CD14-positive monocyte (primary cell): ENCODE results near the gene A2M. TPM values are rescaled to one million over a fixed set of nuclear protein-coding genes. Genes with fewer than 3 reads are reported as not detected.

Experiments used
- DNase-seq, 3 donors: peaks; one replicate each; pipeline ENCODE4 v3.0.0-alpha.2; 2011 to 2022
- H2AFZ ChIP-seq: 2 replicates; pipeline ENCODE4 v1.6.0; 2012; ENCODE audit warnings: mild to moderate bottlenecking, low read depth, low read length, inconsistent platforms; ENCODE audit not compliant: insufficient read depth, poor library complexity, severe bottlenecking
- H3K27ac ChIP-seq, 2 donors: 1 replicate in 1 of 2; 2 replicates in 1 of 2; pipeline ENCODE4 v1.5.1; 2012 to 2013; ENCODE audit warnings: low read length in 2 of 2, control low read depth in 1 of 2, inconsistent platforms in 1 of 2, low read depth in 1 of 2, mild to moderate bottlenecking in 1 of 2
- H3K27me3 ChIP-seq, 2 donors: one replicate each; pipeline versions ENCODE4 v1.6.0 to v1.6.1; 2011 to 2013; ENCODE audit warnings: low read length in 2 of 2; ENCODE audit not compliant: control insufficient read depth in 2 of 2, insufficient read depth in 2 of 2
- H3K36me3 ChIP-seq, 2 donors: replicated peaks in 1 of 2; 1 replicate in 1 of 2; 2 replicates in 1 of 2; pipeline versions ENCODE4 v1.5.1 to v1.6.1; 2012 to 2013; ENCODE audit warnings: low read length in 2 of 2, control low read depth in 1 of 2, inconsistent platforms in 1 of 2, mild to moderate bottlenecking in 1 of 2; ENCODE audit not compliant: insufficient read depth in 2 of 2, control insufficient read depth in 1 of 2
- H3K4me1 ChIP-seq, 2 donors: 1 replicate in 1 of 2; 2 replicates in 1 of 2; pipeline versions ENCODE4 v1.5.1 to v1.6.1; 2012 to 2013; ENCODE audit warnings: low read length in 2 of 2, control low read depth in 1 of 2, inconsistent platforms in 1 of 2, mild to moderate bottlenecking in 1 of 2, moderate library complexity in 1 of 2; ENCODE audit not compliant: insufficient read depth in 2 of 2, control insufficient read depth in 1 of 2
- H3K4me2 ChIP-seq: replicated peaks from 2 replicates; pipeline ENCODE3; 2012; ENCODE audit warnings: low read length, moderate library complexity, mild to moderate bottlenecking; ENCODE audit not compliant: poor library complexity, severe bottlenecking; ENCODE audit errors: extremely low read depth
- H3K4me3 ChIP-seq, 3 experiments: fragments of 200-600 bp in 1 of 3; sonication (generic) in 1 of 3; replicated peaks in 1 of 3; 1 replicate in 2 of 3; 2 replicates in 1 of 3; pipeline ENCODE4 v1.5.1; 2011 to 2013; ENCODE audit warnings: low read length in 3 of 3, mild to moderate bottlenecking in 3 of 3, control low read depth in 2 of 3, low read depth in 2 of 3, inconsistent platforms in 1 of 3, moderate library complexity in 1 of 3
- H3K79me2 ChIP-seq: 2 replicates; pipeline ENCODE4 v1.6.0; 2012; ENCODE audit warnings: mild to moderate bottlenecking, control low read depth, inconsistent platforms, low read length, moderate library complexity; ENCODE audit not compliant: insufficient read depth
- H3K9ac ChIP-seq: 2 replicates; pipeline ENCODE4 v1.6.0; 2017; ENCODE audit warnings: low read length, mild to moderate bottlenecking; ENCODE audit not compliant: insufficient read depth, poor library complexity, severe bottlenecking
- H3K9me3 ChIP-seq, 2 donors: replicated peaks in 1 of 2; 1 replicate in 1 of 2; 2 replicates in 1 of 2; pipeline versions ENCODE4 v1.5.1 to v1.6.1; 2012 to 2013; ENCODE audit warnings: low read length in 2 of 2, control low read depth in 1 of 2; ENCODE audit not compliant: control insufficient read depth in 1 of 2, insufficient read depth in 1 of 2
- H4K20me1 ChIP-seq: 2 replicates; pipeline ENCODE4 v1.6.0; 2012; ENCODE audit warnings: mild to moderate bottlenecking, low read length, control low read depth, moderate library complexity; ENCODE audit not compliant: insufficient read depth
- H3K27ac Mint-ChIP-seq, 7 donors: one replicate each; pipeline ENCODE4 v1.8.0; 2020; ENCODE audit warnings: mild to moderate bottlenecking in 7 of 7, mixed read lengths in 7 of 7, moderate library complexity in 6 of 7, inconsistent platforms in 2 of 7
- H3K27me3 Mint-ChIP-seq, 3 donors: one replicate each; pipeline ENCODE4 v1.8.0; 2021 to 2022; ENCODE audit warnings: low read depth in 3 of 3, mild to moderate bottlenecking in 3 of 3, mixed read lengths in 3 of 3, moderate library complexity in 3 of 3, inconsistent platforms in 1 of 3
- H3K36me3 Mint-ChIP-seq, 2 donors: one replicate each; pipeline ENCODE4 v1.8.0; 2020; ENCODE audit warnings: mixed read lengths in 2 of 2, inconsistent platforms in 1 of 2, mild to moderate bottlenecking in 1 of 2
- H3K4me1 Mint-ChIP-seq: one replicate; pipeline ENCODE4 v1.8.0; 2020; ENCODE audit warnings: mild to moderate bottlenecking, mixed read lengths
- H3K4me3 Mint-ChIP-seq, 2 donors: one replicate each; pipeline ENCODE4 v1.8.0; 2020; ENCODE audit warnings: mild to moderate bottlenecking in 2 of 2, mixed read lengths in 2 of 2, moderate library complexity in 1 of 2
- H3K9me3 Mint-ChIP-seq, 7 donors: one replicate each; pipeline ENCODE4 v1.8.0; 2020 to 2022; ENCODE audit warnings: mixed read lengths in 7 of 7, mild to moderate bottlenecking in 6 of 7, moderate library complexity in 6 of 7, inconsistent platforms in 2 of 7
- WGBS: methylation state at CpG from one replicate; pipeline ENCODE4 v1.1.5; 2013; ENCODE audit warnings: missing lambda C conversion rate; ENCODE audit not compliant: insufficient coverage; 5-methylcytosine and 5-hydroxymethylcytosine counted together
- intact Hi-C, 2 donors: fragments of 100-400 bp; cut with micrococcal nuclease; formaldehyde crosslinking; loops; one replicate each; pipeline versions ENCODE4 v1.15.0 to v1.15.1; 2023
- polyA plus RNA-seq, 3 donors: library from polyadenylated mRNA; depleted of rRNA in 1 of 3; unstranded in 2 of 3; stranded (reverse) in 1 of 3; fragments of 300-500 nt in 2 of 3; fragments of >200 nt in 1 of 3; fragmentation: Illumina TruSeq in 2 of 3; gene quantifications; 1 replicate in 2 of 3; 2 replicates in 1 of 3; pipeline ENCODE4 v1.2.3, GENCODE V29; 2012 to 2021
- TF ChIP-seq, protein P1 (sequence below): fragments of 200-600 bp; IDR thresholded peaks from one replicate; pipeline ENCODE4 v1.8.0; 2022; ENCODE audit warnings: antibody characterized with exemption, mild to moderate bottlenecking

A2M gene
- polyA plus RNA-seq, 3 donors: 0.12 to 1.2 TPM; not detected in 1

DNA sequence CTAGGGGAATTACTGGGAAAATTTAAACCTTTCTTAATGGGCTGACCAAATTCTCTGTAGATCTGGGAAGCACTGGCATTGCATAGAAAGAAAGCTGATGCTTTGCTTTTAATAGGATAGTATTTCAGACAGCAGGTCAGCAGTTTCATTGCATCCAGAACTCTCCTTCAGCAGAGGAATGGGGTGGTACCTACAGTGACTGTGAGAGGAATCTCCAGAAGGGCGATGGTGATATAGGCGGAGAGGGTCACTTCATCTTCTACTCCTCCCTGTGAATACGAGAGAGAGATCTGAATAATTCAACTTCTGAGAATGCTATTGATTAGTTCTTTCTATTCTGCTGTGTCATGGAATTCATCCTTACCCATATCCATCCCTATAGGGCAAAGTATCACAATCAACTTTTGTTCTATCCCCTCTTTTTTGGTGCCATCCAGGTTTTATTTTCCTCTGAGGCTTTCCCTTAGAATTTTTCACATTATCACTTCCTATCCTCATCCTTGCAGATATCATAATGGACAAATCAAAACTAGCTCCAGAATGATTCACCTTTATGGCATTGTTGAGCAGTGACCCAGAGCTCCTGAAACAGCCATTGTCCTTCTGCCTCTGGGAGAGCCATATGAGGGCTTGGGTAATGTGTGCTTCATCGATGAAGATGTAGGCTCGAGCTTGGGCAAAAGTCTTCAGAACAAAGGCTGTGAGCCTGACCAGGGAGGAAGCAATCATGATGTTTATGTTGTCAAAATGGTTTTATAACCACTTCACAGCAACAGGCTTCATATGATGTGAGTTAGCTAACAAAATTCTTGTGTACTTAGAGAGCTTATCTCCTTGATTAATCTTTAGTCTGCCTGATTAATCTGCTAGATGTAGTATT, 38.3 kb downstream of the A2M start:
- H3K79me2 ChIP-seq: no peaks in the 10 kb centered on the region
- no peaks in the 10 kb centered on the region for H3K4me1 Mint-ChIP-seq

DNA sequence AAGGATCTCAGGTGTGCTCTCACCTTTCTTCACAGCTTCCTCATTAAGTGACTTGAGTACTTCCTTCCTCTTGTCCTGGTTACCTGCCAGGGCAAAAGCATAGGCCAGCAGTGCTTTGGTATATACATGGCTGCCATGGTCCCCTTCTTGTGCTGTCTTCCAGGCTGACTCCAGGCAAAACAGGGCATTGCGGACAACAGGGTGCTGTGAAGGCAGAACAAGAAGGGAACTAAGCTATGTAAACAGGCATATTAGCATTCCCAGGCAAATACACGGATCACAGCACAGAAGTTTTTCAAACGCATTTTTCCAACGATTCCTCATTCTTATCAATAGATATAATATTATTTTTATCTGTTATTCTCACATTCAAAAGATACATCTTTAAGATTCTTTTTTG, 39.0 kb downstream of the A2M start:
- Mint-ChIP-seq H3K36me3 (no peaks in the 10 kb centered on the region), H3K27me3 (peaks cover 0 to 6% (median 2%) of the 10 kb centered on the region in 3 donors), H3K4me3 (no peak overlapping the region), H3K4me1 (no peaks in the 10 kb centered on the region), H3K27ac (no peak overlapping the region), H3K9me3 (peaks cover 0 to 4% (median 0%) of the 10 kb centered on the region in 7 donors)
- no peaks in the 10 kb centered on the region for H3K9me3 ChIP-seq
- H3K36me3 ChIP-seq: no peaks in the 10 kb centered on the region
- H4K20me1 ChIP-seq: no peaks in the 10 kb centered on the region
- H3K4me3 ChIP-seq: no peak overlapping the region
- no peaks in the 10 kb centered on the region for H3K4me1 ChIP-seq
- H3K9ac ChIP-seq: no peak overlapping the region
- no peak overlapping the region for H2AFZ ChIP-seq
- H3K4me2 ChIP-seq: no peak overlapping the region
- WGBS: no CpG with 5 or more reads among the region's 4 CpGs
- intact Hi-C loops: no loop called here
- H3K79me2 ChIP-seq: no peaks in the 10 kb centered on the region
- no peak overlapping the region for H3K27ac ChIP-seq
- no peak for DNase-seq
- H3K27me3 ChIP-seq: no peaks in the 10 kb centered on the region
- TF ChIP-seq, protein P1, sequence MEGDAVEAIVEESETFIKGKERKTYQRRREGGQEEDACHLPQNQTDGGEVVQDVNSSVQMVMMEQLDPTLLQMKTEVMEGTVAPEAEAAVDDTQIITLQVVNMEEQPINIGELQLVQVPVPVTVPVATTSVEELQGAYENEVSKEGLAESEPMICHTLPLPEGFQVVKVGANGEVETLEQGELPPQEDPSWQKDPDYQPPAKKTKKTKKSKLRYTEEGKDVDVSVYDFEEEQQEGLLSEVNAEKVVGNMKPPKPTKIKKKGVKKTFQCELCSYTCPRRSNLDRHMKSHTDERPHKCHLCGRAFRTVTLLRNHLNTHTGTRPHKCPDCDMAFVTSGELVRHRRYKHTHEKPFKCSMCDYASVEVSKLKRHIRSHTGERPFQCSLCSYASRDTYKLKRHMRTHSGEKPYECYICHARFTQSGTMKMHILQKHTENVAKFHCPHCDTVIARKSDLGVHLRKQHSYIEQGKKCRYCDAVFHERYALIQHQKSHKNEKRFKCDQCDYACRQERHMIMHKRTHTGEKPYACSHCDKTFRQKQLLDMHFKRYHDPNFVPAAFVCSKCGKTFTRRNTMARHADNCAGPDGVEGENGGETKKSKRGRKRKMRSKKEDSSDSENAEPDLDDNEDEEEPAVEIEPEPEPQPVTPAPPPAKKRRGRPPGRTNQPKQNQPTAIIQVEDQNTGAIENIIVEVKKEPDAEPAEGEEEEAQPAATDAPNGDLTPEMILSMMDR: no peak

More for the DNA sequence above, 38.3 kb downstream of the A2M start:
- 100% methylated on average over 1 of the region's 5 CpGs for WGBS
- Histone ChIP-seq H2AFZ (no peak overlapping the region), H3K27me3 (no peaks in the 10 kb centered on the region), H3K4me3 (no peak overlapping the region), H3K9me3 (peaks cover 0 to 4% of the 10 kb centered on the region in 2 donors), H3K4me2 (no peak overlapping the region), H3K36me3 (no peaks in the 10 kb centered on the region), H4K20me1 (no peaks in the 10 kb centered on the region), H3K9ac (no peak overlapping the region), H3K27ac (no peak overlapping the region), H3K4me1 (no peaks in the 10 kb centered on the region)
- Mint-ChIP-seq H3K36me3 (no peaks in the 10 kb centered on the region), H3K27me3 (peaks cover 0 to 6% (median 2%) of the 10 kb centered on the region in 3 donors), H3K4me3 (no peak overlapping the region), H3K27ac (no peak overlapping the region), H3K9me3 (peaks cover 2 to 9% (median 4%) of the 10 kb centered on the region in 7 donors)
- no peak for DNase-seq
- TF ChIP-seq, protein P1: no peak
- intact Hi-C loops: no loop called here
